SHP77 (cell line): ENCODE data around the gene PKP4.
"Not testable (repeated sequence)": the region's sequence is repeated elsewhere in the genome, so short reads cannot be mapped to it uniquely, and the experiment has no call there.

Experiments used
- DNase-seq, 2 experiments: peaks; one replicate each; lab custom pipeline; 2025; lab: John Stamatoyannopoulos, UW

The PKP4 gene, protein sequence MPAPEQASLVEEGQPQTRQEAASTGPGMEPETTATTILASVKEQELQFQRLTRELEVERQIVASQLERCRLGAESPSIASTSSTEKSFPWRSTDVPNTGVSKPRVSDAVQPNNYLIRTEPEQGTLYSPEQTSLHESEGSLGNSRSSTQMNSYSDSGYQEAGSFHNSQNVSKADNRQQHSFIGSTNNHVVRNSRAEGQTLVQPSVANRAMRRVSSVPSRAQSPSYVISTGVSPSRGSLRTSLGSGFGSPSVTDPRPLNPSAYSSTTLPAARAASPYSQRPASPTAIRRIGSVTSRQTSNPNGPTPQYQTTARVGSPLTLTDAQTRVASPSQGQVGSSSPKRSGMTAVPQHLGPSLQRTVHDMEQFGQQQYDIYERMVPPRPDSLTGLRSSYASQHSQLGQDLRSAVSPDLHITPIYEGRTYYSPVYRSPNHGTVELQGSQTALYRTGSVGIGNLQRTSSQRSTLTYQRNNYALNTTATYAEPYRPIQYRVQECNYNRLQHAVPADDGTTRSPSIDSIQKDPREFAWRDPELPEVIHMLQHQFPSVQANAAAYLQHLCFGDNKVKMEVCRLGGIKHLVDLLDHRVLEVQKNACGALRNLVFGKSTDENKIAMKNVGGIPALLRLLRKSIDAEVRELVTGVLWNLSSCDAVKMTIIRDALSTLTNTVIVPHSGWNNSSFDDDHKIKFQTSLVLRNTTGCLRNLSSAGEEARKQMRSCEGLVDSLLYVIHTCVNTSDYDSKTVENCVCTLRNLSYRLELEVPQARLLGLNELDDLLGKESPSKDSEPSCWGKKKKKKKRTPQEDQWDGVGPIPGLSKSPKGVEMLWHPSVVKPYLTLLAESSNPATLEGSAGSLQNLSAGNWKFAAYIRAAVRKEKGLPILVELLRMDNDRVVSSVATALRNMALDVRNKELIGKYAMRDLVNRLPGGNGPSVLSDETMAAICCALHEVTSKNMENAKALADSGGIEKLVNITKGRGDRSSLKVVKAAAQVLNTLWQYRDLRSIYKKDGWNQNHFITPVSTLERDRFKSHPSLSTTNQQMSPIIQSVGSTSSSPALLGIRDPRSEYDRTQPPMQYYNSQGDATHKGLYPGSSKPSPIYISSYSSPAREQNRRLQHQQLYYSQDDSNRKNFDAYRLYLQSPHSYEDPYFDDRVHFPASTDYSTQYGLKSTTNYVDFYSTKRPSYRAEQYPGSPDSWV

GRCh38 chr2:158456309-158457066 lies at the start of gene PKP4, which contains the start of gene CCDC148:
Gene PKP4, plus strand, starts transcription at chr2:158456952. Its CDS starts 76,233 bp downstream, at chr2:158533185.
Gene CCDC148, minus strand, starts transcription at chr2:158456753. Its CDS starts 314 bp downstream, at chr2:158456439.
- peak; percentile 69 to 89 for DNase-seq

DNA sequence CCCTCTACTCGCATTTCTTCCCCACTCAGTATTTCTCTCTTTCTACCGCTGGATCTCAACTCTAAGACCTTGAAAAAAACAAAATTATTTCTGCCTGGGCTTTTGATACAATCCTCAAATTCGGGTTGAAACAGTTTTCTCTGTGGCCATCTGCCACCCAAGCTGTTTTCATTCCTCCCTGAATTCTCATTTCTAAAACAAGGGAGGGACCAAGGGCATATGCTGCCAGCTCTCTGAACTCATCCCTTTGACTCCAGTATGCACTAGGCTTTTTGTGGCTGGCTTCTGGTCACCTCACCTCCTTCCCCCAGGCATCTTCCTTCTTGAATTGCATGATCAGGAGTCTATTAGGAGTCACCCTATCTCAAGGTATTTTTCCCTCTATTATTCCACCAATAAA lies 49.7 kb upstream of the PKP4 start:
- DNase-seq, result no peak

- no peak for DNase-seq
Measured at GRCh38 chr2:158410132-158410531, 46.6 kb upstream of the PKP4 start.

- DNase-seq, result no peak
Measured at GRCh38 chr2:158411748-158412147, 45.0 kb upstream of the PKP4 start.

GRCh38 chr2:158412206-158412605 lies 44.5 kb upstream of the PKP4 start:
- DNase-seq, result no peak

DNA sequence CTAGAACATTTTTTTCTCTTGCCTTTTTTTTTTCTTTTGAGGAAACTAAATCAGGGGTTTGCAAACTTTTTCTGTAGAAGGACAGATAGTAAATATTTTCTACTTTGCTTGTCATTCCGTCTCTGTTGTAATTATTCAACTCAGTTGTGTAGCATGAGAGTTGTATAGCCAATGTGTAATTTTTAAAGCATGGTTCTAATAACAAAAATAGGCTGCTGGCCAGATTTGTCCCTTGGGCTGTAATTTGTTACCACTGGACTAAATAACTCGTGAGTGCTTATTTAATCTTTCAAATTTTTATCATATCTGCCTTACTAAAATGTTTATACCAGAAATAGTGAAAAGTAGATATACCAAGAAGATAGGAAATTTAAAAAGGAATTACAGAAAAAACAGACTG lies 43.2 kb upstream of the PKP4 start:
- no peak for DNase-seq

DNA sequence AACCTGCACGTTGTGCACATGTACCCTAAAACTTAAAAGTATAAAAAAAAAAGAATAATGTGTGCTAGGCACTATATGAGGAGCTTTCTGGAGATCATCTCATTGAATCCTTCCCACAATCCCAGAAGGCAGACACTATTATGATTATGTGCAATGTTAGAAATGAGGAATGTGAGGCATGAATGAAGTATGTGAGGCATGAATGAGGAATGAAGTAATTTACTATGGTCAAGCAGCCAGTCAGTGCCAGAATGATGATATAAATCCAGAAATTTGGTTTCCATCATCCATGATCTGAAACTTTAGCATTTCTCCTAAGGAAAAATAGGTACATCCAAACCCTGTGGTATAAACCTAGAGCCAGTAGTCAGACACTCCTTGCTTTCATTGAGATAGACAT lies 42.2 kb upstream of the PKP4 start:
- DNase-seq, result no peak

GRCh38 chr2:158432117-158432516 lies 24.6 kb upstream of the PKP4 start:
- DNase-seq, result no peak

- not testable (repeated sequence) for DNase-seq
Measured at GRCh38 chr2:158433716-158434115, 23.0 kb upstream of the PKP4 start.

DNA sequence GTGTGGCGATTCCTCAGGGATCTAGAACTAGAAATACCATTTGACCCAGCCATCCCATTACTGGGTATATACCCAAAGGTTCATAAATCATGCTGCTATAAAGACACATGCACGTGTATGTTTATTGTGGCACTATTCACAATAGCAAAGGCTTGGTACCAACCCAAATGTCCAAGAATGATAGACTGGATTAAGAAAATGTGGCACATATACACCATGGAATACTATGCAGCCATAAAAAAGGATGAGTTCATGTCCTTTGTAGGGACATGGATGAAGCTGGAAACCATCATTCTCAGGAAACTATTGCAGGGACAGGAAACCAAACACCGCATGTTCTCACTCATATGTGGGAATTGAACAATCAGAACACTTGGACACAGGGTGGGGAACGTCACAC lies 17.7 kb upstream of the PKP4 start:
- DNase-seq, result not testable (repeated sequence)

- no peak for DNase-seq
Measured at GRCh38 chr2:158443606-158444005, 13.1 kb upstream of the PKP4 start.

DNA sequence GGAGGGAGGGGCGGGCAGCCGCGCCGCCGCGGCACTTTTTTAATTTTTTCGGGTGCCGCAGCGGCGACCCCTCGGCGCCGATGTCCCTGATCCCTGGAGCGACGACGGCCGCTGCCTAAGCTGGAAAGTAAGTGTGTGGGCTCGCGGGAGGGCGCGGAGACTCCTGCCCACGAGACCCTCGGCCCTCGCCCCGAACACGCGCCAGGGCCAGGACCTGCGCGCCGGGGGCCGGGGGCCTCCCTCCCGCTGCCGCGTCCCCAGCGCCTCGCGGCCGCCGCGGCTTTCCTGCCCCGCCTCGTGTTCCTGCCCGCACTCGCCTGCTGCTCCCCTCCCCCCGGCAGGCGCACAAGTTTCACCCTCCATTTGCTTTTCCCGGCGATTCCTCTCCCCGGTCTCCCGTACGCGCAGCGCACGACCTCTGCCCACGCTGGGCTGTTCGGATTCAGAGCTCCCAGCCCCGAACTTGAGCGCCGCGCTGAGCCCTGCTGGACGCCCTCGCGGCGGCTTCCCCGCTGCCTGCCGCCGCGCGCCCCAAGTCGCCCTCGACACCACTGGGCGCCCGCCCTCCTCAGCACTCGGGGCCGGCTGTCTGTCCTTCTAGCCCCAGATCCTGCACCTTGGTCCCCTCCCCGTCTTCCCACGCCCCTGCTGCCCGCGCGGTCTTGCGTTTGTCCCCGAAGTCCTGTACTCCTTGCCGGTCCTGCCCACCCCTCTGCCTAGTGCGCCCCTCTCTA lies 507 bp downstream of the PKP4 start:
- peak in 1 of 2 experiments; percentile 17 for DNase-seq

- DNase-seq, result peak in 1 of 2 experiments; percentile 45
Measured at GRCh38 chr2:158457826-158458616, 1.3 kb downstream of the PKP4 start.

DNA sequence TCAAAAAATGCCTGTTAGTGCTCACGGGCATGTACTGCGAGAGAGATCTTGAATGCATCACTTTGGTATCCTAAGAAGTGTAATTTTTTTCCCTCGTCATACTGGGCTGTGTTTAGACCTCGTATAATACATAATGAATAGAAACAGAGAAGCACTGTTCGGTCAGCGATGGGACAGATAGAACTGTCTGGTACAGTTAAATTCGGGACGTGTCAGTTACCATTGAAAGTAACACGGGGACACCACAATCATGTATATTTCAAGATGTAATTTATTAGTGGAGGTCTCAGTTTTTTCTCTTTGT lies 1.8 kb downstream of the PKP4 start:
- no peak for DNase-seq

DNA sequence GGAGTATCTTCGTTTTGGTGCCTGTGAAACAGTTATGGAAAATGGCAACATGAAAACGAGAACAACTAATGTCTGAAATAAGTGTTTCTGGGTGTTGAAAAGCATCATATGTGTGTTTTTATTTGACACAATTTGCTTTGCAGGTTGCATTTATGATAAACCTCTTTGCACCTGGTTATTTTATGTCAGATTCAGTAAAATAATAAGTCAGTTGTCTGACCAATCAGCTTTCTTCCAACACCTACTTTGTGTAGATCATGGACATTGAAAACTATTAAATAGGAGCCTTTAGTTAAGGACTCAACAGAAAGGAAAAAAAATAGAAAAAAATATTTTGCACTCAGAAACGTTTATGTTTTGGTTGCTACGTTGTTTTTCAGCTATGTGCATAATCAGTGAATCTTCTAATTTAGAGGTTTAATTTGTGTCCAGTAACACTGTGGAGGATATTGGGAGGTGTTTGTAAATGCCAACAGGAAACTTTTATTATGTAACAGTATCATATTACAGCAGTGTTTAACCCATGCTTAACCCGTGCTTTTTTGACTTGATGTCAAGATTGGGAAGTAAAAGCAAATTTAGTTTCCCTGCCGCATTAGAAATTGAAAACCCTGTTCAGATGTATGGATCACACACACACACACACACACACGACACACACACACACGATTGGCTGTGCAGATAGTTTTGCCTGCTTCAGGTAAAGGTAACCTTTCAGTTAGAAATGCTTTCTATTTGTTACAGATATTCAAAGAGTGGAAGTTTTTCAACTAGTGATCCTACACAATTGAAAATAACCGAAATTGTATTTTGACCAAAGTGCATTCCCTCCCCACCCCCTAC lies 2.6 kb downstream of the PKP4 start:
- DNase-seq, result no peak

DNA sequence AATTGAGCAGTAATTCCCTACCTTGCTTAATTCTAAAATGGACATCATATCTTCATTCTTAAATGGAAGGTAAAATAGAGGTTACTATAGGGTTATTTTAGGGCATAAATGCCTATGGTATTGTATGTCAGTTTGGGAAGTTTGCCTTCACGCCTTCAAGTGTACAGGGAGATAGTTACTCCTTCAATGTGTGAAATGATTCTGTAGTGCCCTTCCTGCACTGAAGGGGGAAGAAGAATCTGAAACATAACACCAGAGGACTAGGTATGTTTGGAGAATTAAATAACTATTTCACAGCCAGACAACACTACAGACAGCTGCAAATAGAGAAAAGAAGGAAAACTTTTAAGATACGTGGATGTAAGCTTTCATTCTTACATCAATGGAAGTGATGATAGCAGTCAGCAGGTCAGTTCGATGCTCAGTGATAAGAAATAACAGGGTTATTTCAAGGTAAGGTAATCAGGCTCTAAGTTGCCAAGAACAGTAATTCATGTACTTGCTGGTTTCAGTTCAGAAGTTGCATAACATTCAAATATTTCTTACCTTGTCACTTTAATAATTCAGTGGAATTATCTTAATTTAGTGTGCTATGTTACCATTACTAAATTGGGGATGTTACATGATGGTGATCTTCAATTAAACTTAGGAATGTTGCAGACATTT lies 4.0 kb downstream of the PKP4 start:
- DNase-seq, result no peak

GRCh38 chr2:158463496-158464095 lies 6.8 kb downstream of the PKP4 start:
- no peak for DNase-seq
